NCI-H2196 treated with DMSO at 0.1 percent for 48 hours (cell line): ENCODE data around the gene NRXN3.
"Not testable (repeated sequence)": the region's sequence is repeated elsewhere in the genome, so short reads cannot be mapped to it uniquely, and the experiment has no call there.

Source experiments
- DNase-seq: peaks from one replicate; lab custom pipeline; 2025; ENCODE audit not compliant: unreplicated experiment; lab: John Stamatoyannopoulos, UW

Gene NRXN3

DNA sequence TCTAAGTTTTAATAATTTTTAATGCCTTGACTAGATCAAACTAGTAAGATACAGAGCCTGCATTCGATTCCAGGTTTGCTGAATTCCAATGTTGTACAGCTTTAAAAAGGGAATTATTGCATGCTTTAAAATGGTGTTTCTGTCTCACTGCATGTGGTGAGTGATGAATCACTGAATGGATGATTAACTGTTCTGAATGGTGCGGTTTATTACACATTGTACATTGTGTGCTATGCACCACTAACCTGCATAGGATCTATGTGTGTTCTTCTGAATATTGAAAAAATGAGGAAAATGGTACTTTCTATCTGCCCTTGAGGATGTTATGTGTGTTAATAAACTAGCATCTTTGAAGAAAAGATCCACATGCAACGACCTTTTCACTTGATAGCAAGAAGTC, 231.7 kb downstream of the NRXN3 start:
- no peak for DNase-seq

DNA sequence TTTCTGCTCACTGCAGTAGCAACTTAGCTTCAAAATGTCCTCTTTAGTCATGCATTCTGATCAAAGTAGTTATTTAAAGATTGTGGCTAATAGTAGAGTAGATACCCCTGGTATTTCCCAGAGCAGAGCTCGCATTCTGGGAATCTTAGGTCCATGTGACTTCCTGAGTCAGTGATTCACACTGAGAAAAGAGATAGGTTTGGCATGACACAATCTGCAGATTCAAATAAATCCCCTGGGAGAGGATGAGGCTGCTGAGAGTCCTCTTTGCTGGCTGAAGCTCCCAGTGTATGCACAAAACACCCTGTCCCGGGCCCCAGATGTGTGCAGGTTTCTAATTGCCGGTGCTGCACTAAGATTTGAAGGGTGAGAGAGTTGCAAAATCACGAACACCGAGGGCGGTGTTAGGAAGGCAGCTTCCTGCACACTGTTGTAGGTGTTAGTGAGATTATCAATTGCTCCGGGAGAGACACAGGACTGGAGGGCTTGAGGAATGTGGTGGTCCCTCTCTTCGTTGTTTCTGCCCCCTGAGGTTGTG, 233.2 kb downstream of the NRXN3 start:
- DNase-seq: no peak

DNA sequence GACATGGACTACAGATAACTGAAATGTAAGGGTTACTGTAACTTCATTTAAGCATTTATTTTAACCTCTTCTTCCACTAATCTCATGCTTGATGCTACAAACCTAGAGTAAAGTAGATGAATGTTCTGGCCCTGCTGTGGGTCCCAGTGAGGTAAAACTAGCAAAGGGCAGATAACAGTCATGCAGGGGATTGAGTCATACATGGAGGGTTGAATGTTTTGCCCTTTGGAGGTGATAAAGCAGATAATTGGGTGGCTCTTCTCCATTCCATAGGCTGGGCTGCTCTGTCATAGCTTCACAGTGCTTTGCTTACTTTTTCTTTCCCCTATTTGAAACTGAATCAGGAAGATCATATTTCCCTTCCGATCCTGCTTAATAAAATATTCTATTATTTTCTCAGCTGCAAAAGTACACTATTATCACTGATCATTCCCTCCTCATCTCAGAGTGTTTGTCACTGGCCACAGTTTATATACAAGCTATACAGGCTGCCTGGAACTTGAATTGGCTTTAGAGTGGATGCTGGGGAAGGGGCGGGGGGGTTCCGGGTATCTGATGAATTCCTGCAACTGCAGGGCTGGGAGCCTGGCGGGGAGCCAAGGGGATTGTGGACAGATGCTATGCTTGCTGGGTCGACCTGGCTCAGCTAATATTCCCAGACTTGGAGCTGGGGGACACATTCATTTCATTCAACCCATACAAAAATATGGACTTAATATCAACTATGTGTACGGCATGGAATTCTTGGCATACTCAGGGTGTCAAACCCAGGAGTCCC, 235.1 kb downstream of the NRXN3 start:
- DNase-seq: no peak

DNA sequence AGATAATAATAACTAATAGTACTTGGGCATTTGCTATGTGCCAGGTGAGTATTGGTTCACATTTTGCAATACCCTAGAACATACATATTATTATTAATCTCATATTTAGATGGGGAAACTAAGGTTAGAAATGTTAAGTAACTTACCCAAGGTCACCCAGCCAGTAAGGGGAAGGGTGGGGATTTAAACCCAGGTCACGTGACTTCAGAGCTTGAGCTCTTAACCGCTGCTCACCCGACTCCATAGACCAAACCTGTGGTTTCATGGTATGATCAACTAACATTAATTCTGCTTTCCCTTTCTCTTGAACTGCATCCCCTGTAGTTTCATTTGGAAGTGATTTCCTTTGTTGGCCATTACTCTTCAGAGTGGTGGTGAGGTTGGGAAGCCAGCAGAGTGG, 242.3 kb downstream of the NRXN3 start:
- no peak for DNase-seq

DNA sequence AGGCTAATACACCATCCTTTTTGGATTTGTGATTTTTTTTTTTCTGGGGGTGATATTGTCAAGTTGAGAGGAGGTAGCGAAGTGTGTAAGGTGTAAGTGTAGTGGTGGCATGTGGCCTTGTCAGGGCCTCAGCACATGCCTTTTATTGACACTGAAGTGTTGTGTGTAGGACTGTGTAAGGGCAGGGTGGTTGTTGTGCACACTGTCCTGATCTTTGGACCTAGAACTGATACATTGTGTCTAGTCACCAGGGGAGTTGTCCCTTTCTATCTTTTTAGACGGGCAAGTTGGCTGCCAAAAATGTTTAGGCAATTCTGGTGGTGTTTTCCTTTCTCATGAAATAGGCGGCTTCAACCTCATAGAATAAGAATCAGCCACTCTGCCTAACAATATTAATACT, 244.0 kb downstream of the NRXN3 start:
- no peak for DNase-seq

DNA sequence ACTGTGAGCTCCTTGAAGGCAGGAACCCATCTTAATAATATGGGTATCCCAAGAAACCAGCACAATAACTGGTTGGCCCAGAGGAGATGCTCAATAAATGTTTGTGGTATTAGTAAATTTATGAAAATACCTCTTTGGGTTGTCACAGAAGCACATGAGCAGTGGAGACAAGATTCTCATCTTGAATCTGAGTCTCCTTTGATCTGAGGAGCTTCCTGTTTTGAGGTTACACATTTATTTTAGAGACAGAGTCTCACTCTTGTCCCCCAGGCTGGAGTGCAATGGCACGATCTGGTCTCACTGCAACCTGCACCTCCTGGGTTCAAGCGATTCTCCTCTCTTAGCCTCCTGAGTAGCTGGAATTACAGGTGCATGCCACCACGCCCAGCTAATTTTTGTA, 247.4 kb downstream of the NRXN3 start:
- no peak for DNase-seq

DNA sequence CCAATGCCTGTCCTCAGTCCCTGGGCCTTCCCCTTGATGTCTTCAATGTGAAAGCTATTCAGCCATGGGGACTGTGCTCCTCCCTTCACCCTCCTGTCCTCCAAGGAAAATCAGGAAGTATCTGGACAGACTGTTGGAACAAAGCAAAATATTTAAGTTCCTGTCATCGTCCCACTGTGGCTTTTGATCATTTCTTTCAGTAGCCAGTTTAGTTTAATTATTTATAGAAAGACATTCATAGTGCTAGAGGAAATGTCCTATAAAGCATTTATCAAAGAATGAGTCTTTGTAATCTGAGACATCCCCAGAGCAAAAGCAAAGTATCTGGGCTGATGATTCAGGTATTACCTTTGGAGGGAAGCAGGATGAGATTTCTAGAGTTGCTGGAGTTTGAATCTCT, 254.1 kb downstream of the NRXN3 start:
- DNase-seq: no peak

DNA sequence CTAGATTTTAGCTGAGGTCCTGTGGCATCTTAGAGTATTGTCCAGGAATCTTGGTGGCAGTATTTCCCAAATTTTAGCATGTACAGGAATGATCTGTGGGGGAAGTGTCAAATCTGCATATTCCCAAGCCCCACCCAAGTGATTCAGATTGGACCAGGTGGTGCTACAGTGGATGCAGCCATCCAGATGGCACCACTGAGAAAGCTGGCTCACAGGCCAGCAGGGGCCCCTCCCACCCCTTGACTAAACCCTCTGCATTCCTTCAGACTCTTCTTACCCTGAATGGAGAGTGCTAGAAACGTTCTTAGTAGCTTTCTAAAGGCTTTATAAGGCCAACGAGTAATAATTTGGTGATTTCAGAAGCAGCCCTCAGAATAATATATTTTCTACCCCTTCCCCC, 255.2 kb downstream of the NRXN3 start:
- DNase-seq: no peak

DNA sequence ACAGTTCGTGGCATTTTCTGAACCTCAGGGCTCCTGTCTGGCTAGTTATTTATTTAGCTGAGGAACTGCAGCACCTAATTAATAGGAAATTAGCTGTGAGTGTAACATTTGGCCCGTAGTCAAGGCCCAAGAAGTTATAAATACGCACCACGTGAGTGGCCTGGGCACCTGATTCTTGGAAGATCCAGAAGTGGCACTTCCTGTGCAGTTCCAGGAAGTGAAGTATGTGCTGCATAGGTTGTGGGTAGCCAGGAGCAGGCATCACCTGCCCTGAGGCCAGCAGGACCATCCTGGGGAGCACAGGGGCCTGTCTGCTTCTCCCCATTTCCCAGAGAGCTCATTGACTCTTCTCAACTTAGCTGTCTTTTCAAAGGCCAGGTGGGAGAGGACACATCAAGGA, 255.6 kb downstream of the NRXN3 start:
- DNase-seq: no peak

DNA sequence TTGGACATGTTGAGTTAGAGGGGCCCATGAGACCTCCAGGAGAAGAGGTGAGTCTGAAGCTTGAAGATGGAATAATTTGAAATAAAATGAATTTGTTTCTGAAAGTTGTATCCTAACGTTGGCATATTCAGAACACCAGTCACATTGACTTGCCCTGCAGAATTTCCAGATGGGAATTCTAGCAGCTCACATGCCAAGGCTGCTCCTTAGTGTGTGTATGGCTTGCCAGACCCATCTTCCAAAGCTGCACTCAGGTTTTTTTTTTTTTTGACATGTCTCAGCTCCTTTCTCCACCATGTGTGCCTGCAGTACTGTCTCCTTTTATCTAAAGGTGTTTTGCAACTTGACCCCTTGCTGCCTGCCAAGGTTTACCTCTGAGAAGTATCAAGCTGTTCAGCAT, 261.9 kb downstream of the NRXN3 start:
- no peak for DNase-seq

DNA sequence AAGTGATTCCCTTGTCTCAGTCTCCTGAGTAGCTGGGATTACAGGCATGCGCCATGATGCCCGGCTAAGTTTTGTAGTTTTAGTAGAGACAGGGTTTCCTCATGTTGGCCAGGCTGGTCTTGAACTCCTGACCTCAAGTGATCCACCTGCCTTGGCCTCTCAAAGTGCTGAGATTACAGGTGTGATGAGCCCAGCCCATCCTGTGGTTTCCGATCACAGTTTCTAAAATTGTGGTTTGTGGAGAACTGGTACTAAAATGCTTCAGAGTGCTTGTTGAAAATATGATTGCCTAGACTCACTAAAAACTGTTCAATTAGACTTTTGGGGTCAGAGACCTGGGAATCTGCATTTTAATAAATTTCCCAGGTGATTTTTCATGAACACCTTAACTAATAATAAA, 267.3 kb downstream of the NRXN3 start:
- DNase-seq: not testable (repeated sequence)

DNA sequence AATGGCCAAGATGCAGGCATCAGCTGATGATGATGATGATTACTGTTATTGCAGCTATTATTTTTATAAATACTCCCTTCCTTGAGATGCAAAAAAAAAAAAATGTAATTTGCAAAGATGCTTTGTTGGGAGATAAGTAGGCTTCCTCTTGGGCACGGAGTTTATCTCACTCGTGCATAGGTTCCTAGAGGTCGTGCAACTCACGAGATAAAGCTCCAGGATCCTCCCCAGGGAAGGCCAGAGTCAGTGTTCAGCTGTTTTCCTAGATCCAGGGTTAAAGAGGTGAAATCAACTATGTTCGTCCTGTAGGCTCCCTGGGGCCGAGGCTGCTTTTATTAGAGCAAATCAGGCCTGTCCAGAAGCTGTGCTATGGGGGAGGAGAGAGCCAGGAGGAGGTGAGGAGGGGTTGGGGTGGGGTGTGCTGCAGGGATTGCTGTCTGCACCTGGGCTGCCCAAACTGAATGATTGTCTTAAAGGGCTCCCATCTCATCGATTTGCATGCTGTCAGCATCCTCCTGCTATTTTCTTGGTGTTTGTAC, 270.3 kb downstream of the NRXN3 start:
- DNase-seq: no peak

DNA sequence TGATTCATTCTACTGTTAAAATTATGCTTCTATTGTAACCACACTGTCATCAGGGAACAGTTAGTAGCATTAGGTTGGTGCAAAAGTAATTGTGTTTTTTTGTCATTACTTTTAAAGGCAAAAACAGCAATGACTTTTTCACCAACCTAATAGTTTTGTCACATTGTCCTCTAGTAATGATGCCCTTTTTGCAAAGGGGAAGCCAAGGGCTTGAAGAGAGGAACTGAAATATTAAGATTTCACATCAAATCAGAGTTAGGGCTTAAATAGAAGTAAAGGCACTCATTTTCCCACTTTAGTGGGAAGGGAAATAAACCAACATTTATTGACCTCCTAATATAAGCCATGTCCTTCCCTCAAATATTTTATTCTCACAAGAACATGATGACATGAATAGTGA, 273.7 kb downstream of the NRXN3 start:
- no peak for DNase-seq

DNA sequence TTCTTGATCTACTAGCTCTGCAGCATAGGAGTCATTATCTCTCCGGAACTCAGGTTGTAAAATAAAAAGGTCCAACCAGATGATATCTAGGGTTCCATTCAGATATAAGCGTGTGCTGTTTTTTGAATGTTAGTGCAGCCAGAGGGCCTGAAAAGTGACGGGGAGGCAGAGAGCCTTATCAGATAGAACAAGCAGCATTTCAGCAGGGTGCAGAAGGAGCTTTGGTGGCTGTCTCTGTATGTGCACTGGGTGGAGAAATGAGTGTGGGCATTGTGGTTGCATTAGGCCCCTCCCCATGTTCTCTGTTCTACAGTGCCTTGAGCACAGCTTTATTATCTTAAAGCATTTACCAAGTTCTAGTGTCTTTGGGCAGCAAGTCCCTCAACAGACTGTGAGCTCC, 275.1 kb downstream of the NRXN3 start:
- DNase-seq: no peak

DNA sequence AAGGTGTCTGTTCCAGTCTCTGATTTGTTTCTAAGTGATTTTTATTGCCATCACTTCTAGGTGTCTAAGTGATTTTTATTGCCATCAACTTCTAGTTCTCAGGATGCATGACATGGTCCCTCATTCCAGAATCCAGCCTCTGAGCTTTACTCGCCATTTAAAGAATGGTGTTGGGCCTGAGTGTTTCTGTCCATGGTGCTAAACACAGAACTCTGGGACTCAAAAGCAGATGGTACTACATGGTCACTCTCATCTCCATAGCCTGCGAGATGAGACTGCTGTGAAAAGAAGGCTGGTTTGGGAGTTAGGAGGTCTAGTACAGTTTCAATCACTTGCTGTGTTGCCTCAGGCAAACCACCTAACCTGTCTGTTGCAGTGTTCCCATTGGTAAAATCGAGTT, 276.6 kb downstream of the NRXN3 start:
- no peak for DNase-seq

DNA sequence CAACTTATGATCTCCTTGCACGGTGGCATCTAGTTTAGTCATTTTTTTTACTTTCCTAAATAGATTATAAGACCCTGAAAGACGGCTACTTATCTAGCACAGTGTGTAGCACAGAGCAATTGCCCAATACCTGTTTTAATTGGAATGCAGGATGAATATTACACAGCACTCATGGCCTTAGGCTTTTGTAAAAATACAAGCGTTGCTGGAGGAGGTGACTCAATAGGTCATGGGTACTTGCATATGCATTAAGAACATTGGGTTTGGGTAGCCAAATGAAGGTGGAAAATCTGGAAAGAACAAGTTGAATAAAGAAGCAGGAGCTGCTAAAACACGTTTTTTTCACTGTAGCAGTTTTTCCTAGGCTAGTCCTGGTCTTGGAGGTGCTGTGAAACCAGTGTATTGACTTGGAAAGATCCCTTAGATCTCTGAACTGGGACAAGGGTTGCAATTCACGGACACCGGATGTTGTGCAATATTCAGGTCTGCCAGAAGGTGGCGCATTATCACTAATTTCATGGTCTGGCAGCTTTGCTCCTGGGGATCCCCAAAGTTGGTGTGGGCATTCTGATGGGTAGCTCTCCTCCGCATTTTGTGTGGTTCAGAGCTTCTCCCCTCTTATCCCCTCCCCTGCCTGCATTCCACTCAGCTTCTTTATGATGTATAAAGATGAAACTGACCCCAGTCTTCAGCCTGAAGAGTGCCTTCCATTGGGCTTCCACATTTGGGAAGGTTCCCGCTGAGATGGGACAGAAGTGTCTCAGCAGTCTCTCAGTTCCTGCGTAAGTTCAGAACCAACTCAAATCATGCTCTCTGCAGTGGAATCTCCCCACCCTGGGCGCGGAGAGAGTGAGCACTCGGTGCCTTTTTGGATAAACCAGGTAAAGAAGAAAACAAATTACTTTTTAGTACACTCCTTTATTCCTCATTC, 278.3 kb downstream of the NRXN3 start:
- peak; percentile 25 for DNase-seq

DNA sequence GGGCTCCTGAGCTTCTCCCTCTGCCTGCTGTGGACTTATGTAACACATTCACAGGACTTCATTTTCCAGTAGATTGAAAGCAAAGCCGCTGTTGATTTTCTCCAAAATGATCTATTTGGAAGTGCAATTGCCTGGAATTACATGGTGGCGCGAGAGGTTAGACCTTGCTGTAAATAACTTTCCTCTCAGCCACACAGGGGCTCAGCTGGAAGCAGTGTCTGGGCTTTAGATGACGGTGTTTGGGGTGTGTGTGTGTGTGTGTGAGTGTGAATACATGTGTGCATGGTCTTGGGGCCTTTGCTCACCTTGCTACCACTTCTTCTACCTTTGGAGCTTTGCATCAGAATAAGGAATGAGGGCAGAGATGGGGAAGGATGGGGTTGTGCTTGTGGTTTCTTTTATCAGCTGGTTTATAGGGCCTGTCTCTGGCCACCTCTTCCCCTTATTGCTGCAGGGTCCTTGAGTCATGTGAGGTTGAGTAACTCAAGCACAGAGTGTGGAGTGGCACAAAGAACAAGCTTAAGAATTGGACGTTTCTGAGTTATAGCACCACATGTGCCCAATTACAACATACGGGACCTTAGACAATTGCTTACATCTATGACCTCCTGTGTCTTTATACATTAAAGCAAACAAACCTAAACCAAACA, 280.6 kb downstream of the NRXN3 start:
- no peak for DNase-seq

DNA sequence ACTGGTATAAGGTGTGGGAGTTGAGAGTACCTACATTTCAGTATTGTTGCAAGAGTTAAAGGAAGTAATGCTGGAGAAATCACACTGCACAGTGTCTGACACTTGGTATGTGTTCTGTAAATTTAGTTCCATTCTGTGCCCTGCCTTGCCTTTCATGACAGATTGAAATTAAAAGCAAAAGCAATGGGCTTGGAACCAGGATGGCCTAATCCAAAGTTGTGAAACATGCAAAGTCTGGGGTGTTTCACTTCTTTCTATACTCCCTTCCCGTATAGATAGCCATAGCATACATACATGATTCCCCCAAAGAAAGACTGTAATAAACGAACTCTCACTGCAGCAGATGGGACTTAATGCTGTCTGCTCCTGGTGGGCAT, 281.1 kb downstream of the NRXN3 start:
- DNase-seq: no peak

DNA sequence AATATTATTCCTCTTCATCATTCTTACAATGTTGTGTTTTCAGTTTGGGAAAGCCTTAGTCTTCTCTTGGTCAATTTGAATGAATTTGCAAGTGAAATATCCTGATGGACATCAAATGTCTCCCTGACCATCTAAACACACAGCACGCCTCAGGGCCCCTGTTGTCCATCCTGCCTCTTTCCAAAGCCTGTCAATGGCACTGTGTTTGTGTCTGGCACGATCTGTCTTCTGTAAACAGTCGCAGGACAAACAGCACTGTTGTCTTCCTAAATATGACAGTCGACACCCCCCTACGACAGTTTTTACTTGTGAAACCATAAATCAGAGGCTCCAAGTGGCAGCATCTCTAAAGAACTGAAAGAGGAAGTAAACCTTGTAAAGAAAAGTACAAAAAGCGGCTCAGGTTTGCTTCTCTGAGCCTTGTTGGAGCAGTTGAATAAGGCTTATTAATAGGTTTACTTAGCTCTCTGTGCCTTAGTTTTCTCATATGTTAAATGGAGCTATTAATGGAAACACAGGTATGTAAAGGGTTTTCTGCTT, 285.8 kb downstream of the NRXN3 start:
- no peak for DNase-seq

DNA sequence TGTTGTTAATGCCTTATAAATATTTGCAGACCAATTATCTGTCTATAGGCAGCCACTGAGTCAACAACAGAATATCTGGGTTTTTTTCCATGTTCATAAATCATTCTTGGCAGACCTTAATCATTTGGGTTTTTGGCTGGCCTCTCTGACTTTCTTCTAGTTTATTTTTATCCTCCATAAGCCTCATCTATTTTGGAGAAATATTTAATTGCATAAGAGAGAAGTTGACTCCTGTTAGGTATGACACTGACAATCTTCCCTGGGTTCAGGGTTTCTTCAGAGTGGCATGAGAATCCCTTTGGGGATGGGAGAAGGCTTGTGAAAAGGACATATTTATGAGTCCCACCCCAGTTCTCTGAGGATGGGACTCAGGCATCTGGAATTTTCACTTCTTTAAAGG, 299.8 kb downstream of the NRXN3 start:
- DNase-seq: no peak

DNA sequence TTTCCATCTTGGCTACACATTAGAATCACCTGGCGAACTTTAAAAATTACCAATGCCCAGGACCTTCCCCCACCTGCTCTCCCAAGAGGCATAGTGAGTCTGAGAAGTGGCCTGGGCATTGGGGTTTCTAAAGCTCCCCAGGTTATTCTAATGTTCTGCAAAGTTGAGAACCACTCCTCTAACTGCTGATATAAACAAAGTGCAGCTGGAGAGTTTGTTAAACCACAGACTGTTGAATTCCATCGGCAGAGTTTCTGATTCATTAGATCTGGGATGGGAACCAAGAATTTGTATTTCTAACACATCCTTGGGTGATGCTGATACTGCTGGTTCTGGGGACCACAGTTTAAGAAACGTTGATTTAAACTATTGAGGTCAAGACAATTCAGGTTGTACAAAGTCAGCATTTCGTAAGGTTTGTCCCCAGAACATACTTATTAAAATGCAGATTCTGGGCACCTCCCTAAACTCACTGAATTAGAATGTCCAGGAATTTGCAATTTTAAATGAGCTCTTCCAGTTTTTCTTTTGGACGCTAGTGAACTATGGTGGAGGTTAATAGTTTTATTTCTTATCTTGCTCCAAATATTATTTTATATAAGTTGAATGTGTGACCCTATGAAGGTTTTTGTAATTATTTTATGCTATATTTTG, 309.1 kb downstream of the NRXN3 start:
- DNase-seq: no peak
